ENCODE results near the gene CHD2.
A peak's percentile ranks its signal among the peaks of the same experiment; 100 is the strongest.

CHD2 gene

GRCh38 chr15:92877000-92877399, 23.1 kb upstream of the CHD2 start:
- H3K36me3 ChIP-seq (ENCODE audit: insufficient read depth, insufficient read length, low read length), result no peaks in the 10 kb centered on the region
- H3K9me3 ChIP-seq (ENCODE audit: insufficient read depth, low read length), result no peaks in the 10 kb centered on the region
- no peaks in the 10 kb centered on the region for H3K4me1 ChIP-seq (ENCODE audit: insufficient read depth, insufficient read length)
- no peak overlapping the region for H3K4me3 ChIP-seq (ENCODE audit: insufficient read length, low read depth)
- TF ChIP-seq YY1 (IDR thresholded peaks at IDR 0.05; ENCODE audit: insufficient read depth, insufficient read length) (no peak), ZNF274 (IDR thresholded peaks at IDR 0.05; ENCODE audit: low read depth, low read length) (no peak), SUZ12 (IDR thresholded peaks at IDR 0.05; ENCODE audit: extremely low read depth, insufficient read depth, insufficient read length) (no peak)
- DNase-seq (ENCODE audit: low read depth, low spot score), result no peak
- H3K27me3 ChIP-seq (ENCODE audit: insufficient read depth, insufficient read length), result no peaks in the 10 kb centered on the region
- no peak overlapping the region for H3K9ac ChIP-seq (ENCODE audit: insufficient read length, low read depth)

- H3K9ac ChIP-seq (ENCODE audit: insufficient read length, low read depth), result no peak overlapping the region
- H3K4me1 ChIP-seq (ENCODE audit: insufficient read depth, insufficient read length), result no peaks in the 10 kb centered on the region
Measured at GRCh38 chr15:92877416-92877815, 22.7 kb upstream of the CHD2 start.

GRCh38 chr15:92878593-92879053, 21.5 kb upstream of the CHD2 start:
- no peaks in the 10 kb centered on the region for H3K4me1 ChIP-seq (ENCODE audit: insufficient read depth, insufficient read length)
- no peak for DNase-seq (ENCODE audit: low read depth, low spot score)
- no peaks in the 10 kb centered on the region for H3K27me3 ChIP-seq (ENCODE audit: insufficient read depth, insufficient read length)
- peaks cover 4% of the 10 kb centered on the region for H3K36me3 ChIP-seq (ENCODE audit: insufficient read depth, insufficient read length, low read length)
- H3K9me3 ChIP-seq (ENCODE audit: insufficient read depth, low read length), result no peaks in the 10 kb centered on the region
- no peak for TF ChIP-seq ZNF274 (IDR thresholded peaks at IDR 0.05; ENCODE audit: low read depth, low read length)
- no peak for TF ChIP-seq YY1 (IDR thresholded peaks at IDR 0.05; ENCODE audit: insufficient read depth, insufficient read length)
- TF ChIP-seq SUZ12 (IDR thresholded peaks at IDR 0.05; ENCODE audit: extremely low read depth, insufficient read depth, insufficient read length), result no peak
- H3K4me3 ChIP-seq (ENCODE audit: insufficient read length, low read depth), result no peak overlapping the region
- H3K9ac ChIP-seq (ENCODE audit: insufficient read length, low read depth), result no peak overlapping the region

More at GRCh38 chr15:92877416-92877815, 22.7 kb upstream of the CHD2 start:
- no peaks in the 10 kb centered on the region for H3K9me3 ChIP-seq (ENCODE audit: insufficient read depth, low read length)
- H3K4me3 ChIP-seq (ENCODE audit: insufficient read length, low read depth), result no peak overlapping the region
- no peak for DNase-seq (ENCODE audit: low read depth, low spot score)
- H3K27me3 ChIP-seq (ENCODE audit: insufficient read depth, insufficient read length), result no peaks in the 10 kb centered on the region
- no peaks in the 10 kb centered on the region for H3K36me3 ChIP-seq (ENCODE audit: insufficient read depth, insufficient read length, low read length)
- TF ChIP-seq SUZ12 (IDR thresholded peaks at IDR 0.05; ENCODE audit: extremely low read depth, insufficient read depth, insufficient read length), result no peak
- TF ChIP-seq ZNF274 (IDR thresholded peaks at IDR 0.05; ENCODE audit: low read depth, low read length), result no peak
- no peak for TF ChIP-seq YY1 (IDR thresholded peaks at IDR 0.05; ENCODE audit: insufficient read depth, insufficient read length)

GRCh38 chr15:92879949-92880725, 20.0 kb upstream of the CHD2 start:
- no peaks in the 10 kb centered on the region for H3K27me3 ChIP-seq (ENCODE audit: insufficient read depth, insufficient read length)
- peaks cover 18% of the 10 kb centered on the region for H3K36me3 ChIP-seq (ENCODE audit: insufficient read depth, insufficient read length, low read length)
- no peak for DNase-seq (ENCODE audit: low read depth, low spot score)
- no peaks in the 10 kb centered on the region for H3K4me1 ChIP-seq (ENCODE audit: insufficient read depth, insufficient read length)
- TF ChIP-seq ZNF274 (IDR thresholded peaks at IDR 0.05; ENCODE audit: low read depth, low read length) (no peak), SUZ12 (IDR thresholded peaks at IDR 0.05; ENCODE audit: extremely low read depth, insufficient read depth, insufficient read length) (no peak), YY1 (IDR thresholded peaks at IDR 0.05; ENCODE audit: insufficient read depth, insufficient read length) (no peak)
- no peak overlapping the region for H3K4me3 ChIP-seq (ENCODE audit: insufficient read length, low read depth)
- no peak overlapping the region for H3K9ac ChIP-seq (ENCODE audit: insufficient read length, low read depth)
- no peaks in the 10 kb centered on the region for H3K9me3 ChIP-seq (ENCODE audit: insufficient read depth, low read length)

GRCh38 chr15:92880796-92881195, 19.3 kb upstream of the CHD2 start:
- Histone ChIP-seq H3K9ac (ENCODE audit: insufficient read length, low read depth) (no peak overlapping the region), H3K27me3 (ENCODE audit: insufficient read depth, insufficient read length) (no peaks in the 10 kb centered on the region), H3K4me1 (ENCODE audit: insufficient read depth, insufficient read length) (no peaks in the 10 kb centered on the region), H3K4me3 (ENCODE audit: insufficient read length, low read depth) (no peak overlapping the region), H3K9me3 (ENCODE audit: insufficient read depth, low read length) (no peaks in the 10 kb centered on the region), H3K36me3 (ENCODE audit: insufficient read depth, insufficient read length, low read length) (peaks cover 25% of the 10 kb centered on the region)
- no peak for TF ChIP-seq YY1 (IDR thresholded peaks at IDR 0.05; ENCODE audit: insufficient read depth, insufficient read length)
- DNase-seq (ENCODE audit: low read depth, low spot score), result no peak

- Histone ChIP-seq H3K4me3 (ENCODE audit: insufficient read length, low read depth) (no peak overlapping the region), H3K36me3 (ENCODE audit: insufficient read depth, insufficient read length, low read length) (peaks cover 30% of the 10 kb centered on the region), H3K9ac (ENCODE audit: insufficient read length, low read depth) (peak overlapping the region; percentile 79), H3K4me1 (ENCODE audit: insufficient read depth, insufficient read length) (no peaks in the 10 kb centered on the region), H3K9me3 (ENCODE audit: insufficient read depth, low read length) (no peaks in the 10 kb centered on the region), H3K27me3 (ENCODE audit: insufficient read depth, insufficient read length) (no peaks in the 10 kb centered on the region)
- no peak for DNase-seq (ENCODE audit: low read depth, low spot score)
- TF ChIP-seq SUZ12 (IDR thresholded peaks at IDR 0.05; ENCODE audit: extremely low read depth, insufficient read depth, insufficient read length), result no peak
- no peak for TF ChIP-seq ZNF274 (IDR thresholded peaks at IDR 0.05; ENCODE audit: low read depth, low read length)
- TF ChIP-seq YY1 (IDR thresholded peaks at IDR 0.05; ENCODE audit: insufficient read depth, insufficient read length), result no peak
Measured at GRCh38 chr15:92881211-92881754, 18.8 kb upstream of the CHD2 start.

- Histone ChIP-seq H3K4me1 (ENCODE audit: insufficient read depth, insufficient read length) (no peaks in the 10 kb centered on the region), H3K4me3 (ENCODE audit: insufficient read length, low read depth) (peak overlapping the region; percentile 65), H3K9me3 (ENCODE audit: insufficient read depth, low read length) (no peaks in the 10 kb centered on the region), H3K9ac (ENCODE audit: insufficient read length, low read depth) (peak overlapping the region; percentile 79), H3K36me3 (ENCODE audit: insufficient read depth, insufficient read length, low read length) (peaks cover 37% of the 10 kb centered on the region), H3K27me3 (ENCODE audit: insufficient read depth, insufficient read length) (no peaks in the 10 kb centered on the region)
- TF ChIP-seq YY1 (IDR thresholded peaks at IDR 0.05; ENCODE audit: insufficient read depth, insufficient read length), result no peak
- DNase-seq (ENCODE audit: low read depth, low spot score), result peak; percentile 99
Measured at GRCh38 chr15:92881802-92882696, 18.1 kb upstream of the CHD2 start.

All from NT2/D1 (cell line).